Activated gamma-delta T cell (primary cell): ENCODE data around the gene PMEPA1.
"Not testable (repeated sequence)": the region's sequence is repeated elsewhere in the genome, so short reads cannot be mapped to it uniquely, and the experiment has no call there.

ENCODE experiments used
- DNase-seq: peaks from one replicate; lab custom pipeline; 2025; lab: John Stamatoyannopoulos, UW

PMEPA1 gene

GRCh38 chr20:57650756-57651483 lies 58.9 kb downstream of the PMEPA1 start:
- no peak for DNase-seq

- no peak for DNase-seq
These were observed 59.5 kb downstream of the PMEPA1 start for GRCh38 chr20:57650266-57650665.

GRCh38 chr20:57649617-57650015 lies 60.2 kb downstream of the PMEPA1 start:
- no peak for DNase-seq

GRCh38 chr20:57648878-57649616 lies 60.8 kb downstream of the PMEPA1 start:
- DNase-seq = no peak

- DNase-seq = no peak
These were observed 61.7 kb downstream of the PMEPA1 start for GRCh38 chr20:57647933-57648785.

GRCh38 chr20:57647006-57647932 lies 62.5 kb downstream of the PMEPA1 start:
- DNase-seq = no peak

- DNase-seq = no peak
These were observed 70.9 kb downstream of the PMEPA1 start for GRCh38 chr20:57638895-57639236.

- no peak for DNase-seq
These were observed 71.5 kb downstream of the PMEPA1 start for GRCh38 chr20:57638173-57638894.

- DNase-seq = no peak
These were observed 75.8 kb downstream of the PMEPA1 start for GRCh38 chr20:57633945-57634491.

- no peak for DNase-seq
These were observed 77.5 kb downstream of the PMEPA1 start for GRCh38 chr20:57632286-57632685.

- no peak for DNase-seq
These were observed 79.8 kb downstream of the PMEPA1 start for GRCh38 chr20:57630061-57630460.

- not testable (repeated sequence) for DNase-seq
These were observed 80.3 kb downstream of the PMEPA1 start for GRCh38 chr20:57629491-57629901.

GRCh38 chr20:57628962-57629308 lies 80.9 kb downstream of the PMEPA1 start:
- not testable (repeated sequence) for DNase-seq

- no peak for DNase-seq
These were observed 81.5 kb downstream of the PMEPA1 start for GRCh38 chr20:57628047-57628961.

GRCh38 chr20:57627339-57627738 lies 82.5 kb downstream of the PMEPA1 start:
- no peak for DNase-seq

GRCh38 chr20:57625978-57626377 lies 83.8 kb downstream of the PMEPA1 start:
- DNase-seq = no peak

- no peak for DNase-seq
These were observed 84.4 kb downstream of the PMEPA1 start for GRCh38 chr20:57625181-57625958.

- DNase-seq = no peak
These were observed 85.7 kb downstream of the PMEPA1 start for GRCh38 chr20:57624124-57624523.
